Mesothelial cell of epicardium (in vitro differentiated cells): Measurements from ENCODE around the gene TTPAL. TPM values are rescaled to one million over a fixed set of nuclear protein-coding genes. Genes with fewer than 3 reads are reported as not detected.

Experiments
- DNase-seq, 2 experiments: peaks; one replicate each; pipeline ENCODE4 v3.0.0; 2021; ENCODE audit warnings: low spot score in 2 of 2; ENCODE audit not compliant: unreplicated experiment in 2 of 2
- H3K27ac Mint-ChIP-seq: 2 replicates; pipeline ENCODE4 v1.8.0; 2021; ENCODE audit warnings: mixed read lengths
- H3K27me3 Mint-ChIP-seq: 2 replicates; pipeline ENCODE4 v1.8.0; 2021; ENCODE audit warnings: low read depth, mixed read lengths
- H3K36me3 Mint-ChIP-seq: 2 replicates; pipeline ENCODE4 v1.8.0; 2021; ENCODE audit warnings: mixed read lengths
- H3K4me1 Mint-ChIP-seq: 2 replicates; pipeline ENCODE4 v1.8.0; 2021; ENCODE audit warnings: mixed read lengths
- H3K4me3 Mint-ChIP-seq: 2 replicates; pipeline ENCODE4 v1.8.0; 2021; ENCODE audit warnings: mild to moderate bottlenecking, moderate library complexity, mixed read lengths
- H3K9me3 Mint-ChIP-seq: 2 replicates; pipeline ENCODE4 v1.8.0; 2021; ENCODE audit warnings: mixed read lengths
- CTCF ChIP-seq: fragments of 200-600 bp; sonication (generic); IDR thresholded peaks from one replicate; pipeline ENCODE4 v1.5.0; 2021; ENCODE audit warnings: antibody characterized with exemption; ENCODE audit not compliant: unreplicated experiment
- total RNA-seq: library from RNA; stranded (reverse); gene quantifications from 3 replicates; pipeline ENCODE4 v1.2.1, GENCODE V29; 2021

Gene TTPAL
- total RNA-seq, 1 donor from 2014 or later, result 22.5 TPM

DNA sequence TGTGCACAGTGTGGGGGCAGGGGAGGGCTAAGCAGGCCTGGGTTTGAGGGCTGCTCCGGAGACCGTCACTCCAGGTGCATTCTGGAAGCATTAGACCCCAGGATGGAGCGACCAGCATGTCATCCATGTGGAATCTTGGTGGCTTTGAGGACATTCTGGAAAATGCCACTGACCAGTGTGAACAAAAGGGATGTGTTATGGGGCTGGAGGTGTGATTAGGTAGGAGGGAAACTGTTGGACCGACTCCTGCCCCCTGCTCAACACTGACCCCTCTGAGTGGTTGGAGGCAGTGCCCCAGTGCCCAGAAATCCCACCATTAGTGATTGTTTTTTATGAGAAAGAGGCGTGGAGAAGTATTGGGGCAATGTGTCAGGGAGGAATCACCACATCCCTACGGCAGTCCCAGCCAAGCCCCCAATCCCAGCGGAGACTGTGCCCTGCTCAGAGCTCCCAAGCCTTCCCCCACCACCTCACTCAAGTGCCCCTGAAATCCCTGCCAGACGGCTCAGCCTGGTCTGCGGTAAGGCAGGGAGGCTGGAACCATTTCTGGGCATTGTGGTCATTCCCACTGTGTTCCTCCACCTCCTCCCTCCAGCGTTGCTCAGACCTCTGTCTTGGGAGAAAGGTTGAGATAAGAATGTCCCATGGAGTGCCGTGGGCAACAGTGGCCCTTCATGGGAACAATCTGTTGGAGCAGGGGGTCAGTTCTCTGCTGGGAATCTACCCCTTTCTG lies 44.0 kb upstream of the TTPAL start:
- Mint-ChIP-seq H3K27me3 (peaks cover 8% of the 10 kb centered on the region), H3K9me3 (no peaks in the 10 kb centered on the region), H3K4me3 (no peak overlapping the region), H3K36me3 (no peaks in the 10 kb centered on the region), H3K4me1 (no peaks in the 10 kb centered on the region), H3K27ac (no peak overlapping the region)
- no peak for DNase-seq
- TF ChIP-seq CTCF, result no peak

GRCh38 chr20:44432618-44433577 lies 42.8 kb upstream of the TTPAL start:
- DNase-seq, result no peak
- no peaks in the 10 kb centered on the region for H3K36me3 Mint-ChIP-seq
- H3K4me1 Mint-ChIP-seq, result no peaks in the 10 kb centered on the region
- TF ChIP-seq CTCF, result no peak
- H3K27ac Mint-ChIP-seq, result no peak overlapping the region
- H3K9me3 Mint-ChIP-seq, result no peaks in the 10 kb centered on the region
- H3K27me3 Mint-ChIP-seq, result peaks cover 2% of the 10 kb centered on the region
- H3K4me3 Mint-ChIP-seq, result no peak overlapping the region

- Mint-ChIP-seq H3K9me3 (no peaks in the 10 kb centered on the region), H3K4me3 (no peak overlapping the region), H3K4me1 (no peaks in the 10 kb centered on the region), H3K27ac (no peak overlapping the region), H3K27me3 (peaks cover 1% of the 10 kb centered on the region), H3K36me3 (no peaks in the 10 kb centered on the region)
- DNase-seq, result no peak
- no peak for TF ChIP-seq CTCF
Observed at GRCh38 chr20:44433751-44434538, 41.7 kb upstream of the TTPAL start.

DNA sequence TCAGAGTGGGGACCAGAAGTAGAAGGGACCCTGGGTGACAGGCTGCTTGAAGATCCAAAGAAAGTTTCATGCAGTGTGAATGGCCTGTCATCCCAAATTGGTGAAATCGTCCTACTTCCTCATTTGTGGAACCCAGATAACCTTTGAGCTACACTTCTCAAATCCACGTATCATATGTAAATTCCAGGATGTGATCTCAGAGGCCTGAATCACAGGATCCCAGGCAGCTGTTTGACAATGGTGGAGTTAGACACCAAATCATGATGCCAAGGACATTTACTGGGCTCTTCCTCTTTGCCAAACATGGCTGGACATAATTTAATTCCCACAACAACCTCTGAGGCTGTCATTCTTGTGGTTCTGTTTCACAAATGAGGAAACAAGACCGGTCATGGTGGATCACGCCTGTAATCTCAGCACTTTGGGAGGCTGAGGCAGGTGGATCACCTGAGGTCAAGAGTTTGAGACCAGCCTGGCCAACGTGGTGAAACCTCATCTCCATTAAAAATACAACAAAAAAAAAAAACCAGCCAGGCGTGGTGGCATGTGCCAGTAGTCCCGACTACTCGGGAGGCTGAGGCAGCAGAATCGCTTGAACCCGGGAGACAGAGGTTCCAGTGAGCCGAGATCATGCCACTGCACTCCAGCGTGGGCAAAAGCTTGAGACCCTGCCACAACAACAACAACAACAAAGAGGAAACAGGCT lies 39.9 kb upstream of the TTPAL start:
- H3K9me3 Mint-ChIP-seq, result no peaks in the 10 kb centered on the region
- no peak for TF ChIP-seq CTCF
- H3K27ac Mint-ChIP-seq, result no peak overlapping the region
- H3K36me3 Mint-ChIP-seq, result no peaks in the 10 kb centered on the region
- H3K4me3 Mint-ChIP-seq, result no peak overlapping the region
- H3K4me1 Mint-ChIP-seq, result no peaks in the 10 kb centered on the region
- no peak for DNase-seq
- H3K27me3 Mint-ChIP-seq, result no peaks in the 10 kb centered on the region

DNA sequence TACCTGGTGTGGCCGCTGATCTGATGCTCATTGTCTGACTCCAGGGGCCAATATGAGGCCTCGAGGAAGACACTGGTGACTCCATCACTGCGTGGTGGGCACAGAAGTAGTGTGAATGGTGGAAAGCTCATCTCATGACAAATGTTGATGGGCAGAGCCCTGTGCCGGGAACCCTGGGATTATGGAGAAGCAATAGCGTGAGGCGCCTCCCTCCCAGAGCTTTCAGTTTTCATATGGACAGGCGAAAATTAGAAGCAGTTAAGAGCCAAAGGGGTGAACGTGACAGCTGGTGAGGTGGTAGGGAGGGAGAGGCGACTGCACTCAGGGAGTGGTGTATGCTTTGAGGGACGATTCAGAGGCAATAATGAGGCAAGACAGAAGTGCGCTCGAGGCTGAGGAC lies 39.3 kb upstream of the TTPAL start:
- H3K27ac Mint-ChIP-seq, result no peak overlapping the region
- DNase-seq, result no peak
- no peaks in the 10 kb centered on the region for H3K9me3 Mint-ChIP-seq
- no peaks in the 10 kb centered on the region for H3K36me3 Mint-ChIP-seq
- TF ChIP-seq CTCF, result no peak
- no peak overlapping the region for H3K4me3 Mint-ChIP-seq
- no peaks in the 10 kb centered on the region for H3K27me3 Mint-ChIP-seq
- no peaks in the 10 kb centered on the region for H3K4me1 Mint-ChIP-seq
